NCI-H524 treated with DMSO at 0.1 percent for 48 hours (cell line): Measurements from ENCODE around the gene KCNN1.

Experiments
- DNase-seq: peaks from one replicate; lab custom pipeline; 2025; lab: John Stamatoyannopoulos, UW

The KCNN1 gene

GRCh38 chr19:17947815-17948513 lies 18.9 kb upstream of the KCNN1 start:
- peak; percentile 91 for DNase-seq

- DNase-seq = peak; percentile 56
Observed at GRCh38 chr19:17948514-17948900, 18.4 kb upstream of the KCNN1 start.

GRCh38 chr19:17948931-17949930 lies 17.7 kb upstream of the KCNN1 start:
- DNase-seq = peak; percentile 83

- no peak for DNase-seq
Observed at GRCh38 chr19:17949956-17950309, 17.0 kb upstream of the KCNN1 start.

GRCh38 chr19:17950310-17951156 lies 16.4 kb upstream of the KCNN1 start:
- peak; percentile 21 for DNase-seq

- no peak for DNase-seq
Observed at GRCh38 chr19:17951157-17951989, 15.5 kb upstream of the KCNN1 start.

- no peak for DNase-seq
Observed at GRCh38 chr19:17951990-17952976, 14.6 kb upstream of the KCNN1 start.

GRCh38 chr19:17953316-17953801 lies 13.5 kb upstream of the KCNN1 start:
- no peak for DNase-seq

- no peak for DNase-seq
Observed at GRCh38 chr19:17953869-17954268, 13.0 kb upstream of the KCNN1 start.

GRCh38 chr19:17954401-17954800 lies 12.5 kb upstream of the KCNN1 start:
- no peak for DNase-seq

GRCh38 chr19:17957149-17957849 lies 9.6 kb upstream of the KCNN1 start:
- DNase-seq = no peak

- DNase-seq = no peak
Observed at GRCh38 chr19:17957885-17958284, 9.0 kb upstream of the KCNN1 start.

GRCh38 chr19:17963936-17964691 lies 2.8 kb upstream of the KCNN1 start:
- no peak for DNase-seq

- no peak for DNase-seq
Observed at GRCh38 chr19:17965370-17966128, 1.4 kb upstream of the KCNN1 start.

- no peak for DNase-seq
Observed at GRCh38 chr19:17966129-17966483, 801 bp upstream of the KCNN1 start.

- no peak for DNase-seq
Observed at GRCh38 chr19:17967257-17968051, 547 bp downstream of the KCNN1 start.

- DNase-seq = no peak
Observed at GRCh38 chr19:17968362-17968761, 1.5 kb downstream of the KCNN1 start.
